HCT116 (cell line): ENCODE data around the gene PCDHB2.

ENCODE experiments used
- CTCF ChIP-seq, 3 experiments: fragments of 200-600 bp in 1 of 3; sonication (generic) in 1 of 3; IDR thresholded peaks in 2 of 3; conservative IDR thresholded peaks in 1 of 3; 2 replicates each; pipeline ENCODE4 v1.5.1; 2012 to 2017; ENCODE audit warnings: low read depth in 2 of 3, low read length in 2 of 3, antibody characterized with exemption in 1 of 3, borderline replicate concordance in 1 of 3, control low read depth in 1 of 3, mild to moderate bottlenecking in 1 of 3, mixed read lengths in 1 of 3, mixed run types in 1 of 3, moderate library complexity in 1 of 3; ENCODE audit not compliant: insufficient read depth in 1 of 3
- EGR1 ChIP-seq: IDR thresholded peaks from 2 replicates; pipeline ENCODE4 v1.6.1; 2012; ENCODE audit warnings: low read depth
- EZH2 ChIP-seq: fragments of 200-600 bp; sonication (generic); IDR thresholded peaks from 2 replicates; pipeline ENCODE4 v1.6.1; 2017; ENCODE audit warnings: antibody characterized with exemption, mixed run types
- POLR2A ChIP-seq: IDR thresholded peaks from 2 replicates; pipeline ENCODE4 v1.7.0; 2011; ENCODE audit warnings: borderline replicate concordance; ENCODE audit not compliant: insufficient read depth, insufficient read length; ENCODE audit errors: extremely low read depth
- POLR2AphosphoS5 ChIP-seq: IDR thresholded peaks from 2 replicates; pipeline ENCODE4 v1.6.1; 2011; ENCODE audit warnings: mild to moderate bottlenecking, low read depth, low read length, moderate library complexity
- SIN3A ChIP-seq: IDR thresholded peaks from 2 replicates; pipeline ENCODE4 v1.6.1; 2012; ENCODE audit warnings: low read depth
- ZFX ChIP-seq: fragments of 450-650 bp; IDR thresholded peaks from 2 replicates; pipeline ENCODE4 v1.6.1; 2017

GRCh38 chr5:141050622-141051520, 43.5 kb upstream of the PCDHB2 start, which contains the start of gene PCDHB1:
- TF ChIP-seq CTCF (IDR thresholded peaks at IDR 0.05 in 2 of 3, conservative IDR thresholded peaks at IDR 0.05 in 1 of 3; ENCODE audit: borderline replicate concordance in 1 of 3, insufficient read depth in 1 of 3, low read depth in 2 of 3, low read length in 2 of 3) (no peak), POLR2A (no peak), EGR1 (no peak), SIN3A (no peak), EZH2 (no peak), POLR2AphosphoS5 (no peak), ZFX (no peak)
